Pons (tissue), 1 donor: Measurements from ENCODE around the gene SCN2B.

Source experiments
- DNase-seq: peaks from one replicate; pipeline ENCODE4 v3.0.0-alpha.2; 2016; ENCODE audit warnings: low spot score

SCN2B gene

GRCh38 chr11:118153976-118154375 is 22.5 kb downstream of the SCN2B start:
- DNase-seq = no peak

GRCh38 chr11:118153516-118153915 is 22.9 kb downstream of the SCN2B start:
- no peak for DNase-seq

DNA sequence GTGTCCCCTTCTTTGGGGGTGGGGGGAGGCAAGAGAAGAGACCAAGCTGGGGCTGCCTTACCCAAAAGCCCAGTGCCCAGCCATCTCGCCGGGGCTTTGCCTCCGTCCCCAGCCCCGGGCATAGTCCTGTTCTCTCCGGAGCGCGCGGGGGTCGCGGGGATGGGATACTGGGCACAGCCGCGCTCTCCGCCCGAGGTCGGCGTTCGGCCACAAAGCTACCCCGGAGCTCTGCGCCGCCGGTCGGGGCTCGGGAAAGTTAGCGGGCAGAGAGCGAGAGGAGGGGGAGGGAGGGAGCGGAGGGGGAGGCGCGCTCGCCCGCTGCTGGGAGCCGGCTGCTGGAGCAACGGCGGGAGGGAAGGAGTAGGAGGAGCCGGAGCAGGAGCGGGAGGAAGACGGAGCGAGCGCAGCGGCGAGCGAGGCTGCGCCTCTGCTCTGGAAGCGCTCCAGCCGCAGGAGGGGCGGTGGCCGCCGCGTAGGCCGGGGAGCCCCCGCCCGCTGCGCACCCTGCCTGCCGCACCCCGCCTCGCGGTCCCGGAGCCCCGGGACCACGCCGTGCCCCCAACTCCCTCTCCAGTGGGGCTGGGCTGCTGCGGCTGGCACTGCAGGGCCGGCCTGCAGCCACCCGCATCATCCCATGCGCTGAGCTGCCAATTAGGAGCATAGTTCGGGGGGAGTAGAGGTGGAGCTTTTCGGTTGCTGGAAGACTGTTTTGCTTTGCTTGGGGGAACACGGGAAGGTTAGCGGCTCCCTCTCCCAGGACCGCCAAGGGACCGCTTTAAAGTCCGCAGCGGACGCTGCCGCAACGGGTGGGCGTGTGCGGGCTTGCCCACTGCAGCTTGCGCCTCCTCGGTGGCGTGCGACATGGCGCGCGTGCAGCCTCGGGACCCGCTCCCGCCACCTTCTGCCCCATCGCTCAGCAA is 23.6 kb downstream of the SCN2B start, which contains the start of gene SCN4B:
SCN4B (minus strand) TSS at position 272 of the 920 bp plus-strand sequence; CDS start at position 122, 150 bp downstream.
- DNase-seq = no peak

DNA sequence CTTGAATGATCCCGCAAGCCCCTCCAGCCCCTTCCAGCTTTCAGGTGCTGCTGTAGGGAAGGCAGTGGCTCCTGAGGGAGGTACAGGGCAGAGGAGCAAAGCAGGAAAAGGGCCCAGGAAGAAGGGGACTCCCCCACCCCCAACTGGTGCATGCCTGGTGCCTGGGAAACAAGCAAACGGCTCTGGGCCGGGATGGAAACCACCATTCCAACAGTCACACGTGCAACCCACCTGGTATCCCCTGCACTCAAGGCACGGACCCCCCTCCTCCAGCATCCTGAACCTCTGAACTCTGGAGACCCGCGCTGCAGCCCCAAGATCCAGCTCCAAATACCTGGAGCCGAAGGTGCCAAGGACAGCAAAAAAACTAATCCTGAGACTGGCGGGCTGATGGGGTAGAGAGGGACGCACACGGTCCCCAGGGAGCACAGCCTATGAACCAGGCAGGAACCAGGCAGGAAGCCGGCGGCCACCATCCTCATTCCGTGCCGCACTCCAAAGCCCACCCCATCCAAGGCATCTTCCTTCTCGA is 24.4 kb downstream of the SCN2B start:
- no peak for DNase-seq

DNA sequence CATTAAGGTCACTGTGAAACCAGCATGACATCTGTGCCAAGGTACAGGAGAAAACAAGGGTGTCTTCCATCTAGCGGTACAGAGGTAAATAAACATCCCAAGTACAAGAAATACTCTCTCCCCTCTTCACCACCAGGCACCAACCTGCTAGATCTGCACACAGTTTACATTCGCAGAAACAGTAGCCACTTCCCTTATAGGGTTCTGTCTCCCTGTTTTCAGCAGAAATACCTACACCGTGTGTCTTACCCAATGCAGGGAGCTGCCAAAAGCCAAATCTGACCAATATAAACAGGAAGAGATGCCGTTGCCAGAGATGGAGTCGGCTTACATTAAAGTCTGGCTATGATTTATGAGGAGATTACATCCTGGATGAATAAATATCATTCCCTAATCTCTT is 25.0 kb downstream of the SCN2B start:
- no peak for DNase-seq

DNA sequence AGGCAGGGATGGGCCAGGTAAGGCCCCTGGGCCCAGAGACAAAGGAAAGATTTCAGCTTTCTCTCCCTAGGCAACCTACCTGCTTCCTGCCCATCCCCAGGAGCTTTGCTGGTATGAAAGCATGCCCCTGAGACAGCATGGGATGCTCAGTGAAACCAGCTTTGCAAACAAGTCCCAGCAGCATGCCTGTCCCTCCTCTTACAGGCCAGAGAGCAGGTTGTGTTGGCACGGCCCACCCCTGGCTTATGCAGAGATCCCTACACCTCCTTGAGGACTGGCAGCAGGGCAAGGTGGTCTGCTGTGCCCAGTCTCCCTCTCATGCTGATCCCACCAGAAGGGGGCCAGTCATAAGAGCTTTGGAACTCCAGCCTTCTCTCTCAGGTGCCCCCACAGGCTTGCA is 26.9 kb downstream of the SCN2B start:
- no peak for DNase-seq

DNA sequence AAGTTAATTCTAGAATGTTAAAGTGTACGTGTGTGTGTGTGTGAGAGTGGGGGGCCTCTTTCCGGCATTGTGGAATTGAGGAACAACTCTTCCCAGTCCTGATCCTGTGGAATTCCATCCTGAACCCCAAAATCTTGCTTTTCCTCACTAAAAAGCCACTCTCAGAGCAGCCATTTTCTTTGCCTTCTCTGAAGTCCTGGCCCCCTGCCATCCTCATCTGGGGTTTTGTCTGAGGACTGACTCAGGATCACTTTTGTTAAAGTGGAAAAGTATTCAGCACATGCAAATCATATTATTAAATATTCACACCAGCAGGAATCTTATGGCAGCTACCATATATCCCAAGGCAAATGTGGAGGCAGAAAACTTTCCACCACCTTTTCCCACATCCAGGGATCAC is 27.6 kb downstream of the SCN2B start:
- no peak for DNase-seq

DNA sequence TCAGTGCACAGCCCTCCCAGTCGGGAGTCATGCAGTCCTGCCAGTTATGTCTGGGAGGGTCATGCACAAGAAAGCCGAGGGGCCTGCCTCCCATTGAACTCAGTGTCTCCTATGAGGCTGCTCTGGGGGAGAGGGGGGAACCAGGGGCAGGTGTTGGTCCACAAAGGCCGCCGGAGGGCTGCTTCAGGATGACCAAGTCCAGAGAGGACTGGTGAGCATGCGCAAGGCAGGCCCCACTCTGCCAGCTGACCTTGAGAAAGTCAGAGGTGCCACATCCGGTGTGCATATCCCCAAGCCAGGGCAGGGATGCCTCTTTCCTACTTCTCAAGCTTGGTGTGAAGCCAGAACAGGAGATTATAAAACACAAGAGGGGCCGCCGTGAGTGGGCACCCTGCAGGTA is 28.2 kb downstream of the SCN2B start:
- DNase-seq = no peak

GRCh38 chr11:118147502-118147901 is 28.9 kb downstream of the SCN2B start:
- DNase-seq = no peak

- DNase-seq = no peak
Measured at GRCh38 chr11:118146554-118146953, 29.9 kb downstream of the SCN2B start.

GRCh38 chr11:118145285-118146227 is 30.9 kb downstream of the SCN2B start:
- peak; percentile 73 for DNase-seq

GRCh38 chr11:118144301-118145268 is 31.9 kb downstream of the SCN2B start:
- DNase-seq = no peak

GRCh38 chr11:118143661-118144185 is 32.7 kb downstream of the SCN2B start:
- DNase-seq = no peak

- peak; percentile 46 for DNase-seq
Measured at GRCh38 chr11:118142809-118143208, 33.6 kb downstream of the SCN2B start.

- no peak for DNase-seq
Measured at GRCh38 chr11:118142081-118142480, 34.4 kb downstream of the SCN2B start.

DNA sequence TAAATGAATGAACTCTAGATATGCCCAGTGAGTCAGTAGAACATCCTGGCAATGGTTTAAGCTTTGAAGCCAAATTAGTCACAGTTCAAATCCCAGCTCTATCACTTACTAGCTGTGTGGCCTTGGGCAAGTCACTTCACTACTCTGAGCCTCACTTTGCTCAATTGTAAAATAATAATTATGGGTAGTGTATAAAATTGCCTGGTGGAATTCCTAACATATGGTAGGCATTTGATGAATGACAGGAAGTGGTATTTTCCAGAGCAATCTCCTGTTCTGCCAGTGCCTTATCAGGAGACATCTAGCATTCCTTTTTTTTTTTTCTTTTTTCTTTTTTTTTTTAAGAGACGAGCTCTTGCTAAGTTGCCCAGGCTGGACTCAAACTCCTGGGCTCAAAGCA is 36.9 kb downstream of the SCN2B start:
- no peak for DNase-seq

GRCh38 chr11:118138839-118139420 is 37.5 kb downstream of the SCN2B start:
- DNase-seq = no peak

DNA sequence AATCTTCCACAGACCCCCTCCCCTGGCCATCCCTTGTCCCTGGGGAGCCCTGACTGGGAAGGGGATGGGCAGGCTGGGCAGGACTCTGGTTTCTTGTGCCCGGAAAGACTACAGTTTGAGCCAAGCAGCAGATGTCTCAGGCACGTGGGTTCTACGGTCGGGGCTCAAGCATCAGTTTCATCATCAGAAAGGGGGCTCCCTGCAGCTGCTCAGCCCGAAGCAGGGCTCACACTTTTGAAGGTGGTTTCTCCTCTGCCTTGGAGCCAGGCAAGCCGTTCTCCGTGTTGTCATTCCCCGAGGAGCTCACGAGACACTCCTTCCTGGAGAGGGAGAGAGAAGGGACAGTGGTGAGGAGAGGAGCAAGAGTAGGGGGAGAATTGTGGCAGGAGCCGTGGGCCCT is 39.6 kb downstream of the SCN2B start:
- no peak for DNase-seq

DNA sequence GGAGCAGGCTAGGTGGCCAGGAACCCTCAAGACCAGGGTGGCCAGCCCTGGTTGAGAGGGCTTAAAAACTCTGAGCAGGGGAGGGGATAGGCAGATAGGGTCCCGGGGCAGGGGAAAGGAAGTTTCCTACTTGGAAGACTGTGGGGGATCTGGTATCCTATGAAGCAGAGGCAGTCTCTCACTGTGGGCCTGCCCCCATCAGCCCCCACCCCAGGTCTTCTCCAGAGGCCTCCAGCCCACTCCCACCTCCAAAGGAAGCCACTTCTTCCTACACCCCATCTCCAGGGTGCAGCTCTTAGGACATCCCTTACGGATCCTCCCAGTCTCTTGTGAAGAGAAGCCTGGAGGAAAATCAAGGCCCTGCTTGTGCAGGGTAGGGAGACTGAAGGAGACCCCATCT is 40.1 kb downstream of the SCN2B start:
- DNase-seq = no peak

GRCh38 chr11:118135796-118136165 is 40.7 kb downstream of the SCN2B start:
- no peak for DNase-seq
